OCI-LY7 (cell line): ENCODE results near the gene AKT3.

Experiments
- EZH2phosphoT487 ChIP-seq: fragments of 200-600 bp; sonication (generic); IDR thresholded peaks from 2 replicates; pipeline ENCODE4 v1.6.1; 2018; ENCODE audit warnings: low read depth, borderline replicate concordance, mild to moderate bottlenecking, mixed run types, antibody characterized with exemption, low read length, moderate library complexity, mixed read lengths
- TF ChIP-seq, protein P1 (sequence below): fragments of 200-600 bp; sonication (generic); conservative IDR thresholded peaks from 2 replicates; pipeline ENCODE4 v1.5.1; 2014; ENCODE audit warnings: mild to moderate bottlenecking, antibody characterized with exemption, low read length, moderate library complexity, mixed read lengths

DNA sequence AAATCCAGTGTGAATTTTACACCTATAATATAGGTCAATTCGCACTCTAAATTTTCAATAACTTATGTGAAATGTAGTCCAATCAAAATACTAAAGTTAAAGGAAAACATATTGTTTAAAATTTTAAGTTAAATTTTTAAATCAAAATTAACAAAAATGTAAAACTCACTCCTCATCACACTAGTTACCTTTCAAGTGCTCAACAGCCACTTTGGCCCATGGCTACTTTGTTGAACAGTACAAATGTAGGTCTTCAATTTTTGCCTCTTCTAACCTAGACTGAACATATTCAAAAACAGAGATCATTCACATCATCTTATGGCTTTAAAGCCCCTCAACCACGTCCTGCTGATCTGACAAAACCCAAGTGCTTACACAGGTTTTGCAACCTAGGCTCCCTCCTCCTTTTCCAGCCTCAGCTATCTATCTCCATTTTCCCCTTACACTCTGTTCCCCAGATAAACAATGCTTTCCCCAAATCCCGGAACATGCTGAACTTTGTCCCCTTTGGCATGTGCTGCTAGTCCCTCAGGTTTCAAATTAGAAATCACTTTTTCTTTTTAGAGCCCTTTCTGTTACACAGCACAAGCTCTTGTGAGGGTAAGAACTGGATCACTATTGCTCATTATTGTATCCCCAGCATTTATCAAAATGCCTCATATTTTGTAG lies 110.6 kb downstream of the AKT3 start:
- TF ChIP-seq, protein P1, sequence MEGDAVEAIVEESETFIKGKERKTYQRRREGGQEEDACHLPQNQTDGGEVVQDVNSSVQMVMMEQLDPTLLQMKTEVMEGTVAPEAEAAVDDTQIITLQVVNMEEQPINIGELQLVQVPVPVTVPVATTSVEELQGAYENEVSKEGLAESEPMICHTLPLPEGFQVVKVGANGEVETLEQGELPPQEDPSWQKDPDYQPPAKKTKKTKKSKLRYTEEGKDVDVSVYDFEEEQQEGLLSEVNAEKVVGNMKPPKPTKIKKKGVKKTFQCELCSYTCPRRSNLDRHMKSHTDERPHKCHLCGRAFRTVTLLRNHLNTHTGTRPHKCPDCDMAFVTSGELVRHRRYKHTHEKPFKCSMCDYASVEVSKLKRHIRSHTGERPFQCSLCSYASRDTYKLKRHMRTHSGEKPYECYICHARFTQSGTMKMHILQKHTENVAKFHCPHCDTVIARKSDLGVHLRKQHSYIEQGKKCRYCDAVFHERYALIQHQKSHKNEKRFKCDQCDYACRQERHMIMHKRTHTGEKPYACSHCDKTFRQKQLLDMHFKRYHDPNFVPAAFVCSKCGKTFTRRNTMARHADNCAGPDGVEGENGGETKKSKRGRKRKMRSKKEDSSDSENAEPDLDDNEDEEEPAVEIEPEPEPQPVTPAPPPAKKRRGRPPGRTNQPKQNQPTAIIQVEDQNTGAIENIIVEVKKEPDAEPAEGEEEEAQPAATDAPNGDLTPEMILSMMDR: no peak
- no peak for TF ChIP-seq EZH2phosphoT487
